Stimulated activated CD4-positive, alpha-beta T cell treated with anti-CD3 and anti-CD28 coated beads, Interleukin-12 subunit alpha, Interleukin-12 subunit beta, amount 100 ng/mL, for 4 hours (primary cell): ENCODE results near the gene CRELD1.
"Not testable (repeated sequence)": the region's sequence is repeated elsewhere in the genome, so short reads cannot be mapped to it uniquely, and the experiment has no call there.

Experiments
- DNase-seq: peaks from one replicate; pipeline ENCODE4 v3.0.0-alpha.2; 2020

The CRELD1 gene

GRCh38 chr3:9937486-9938238 is 4.0 kb downstream of the CRELD1 start:
- DNase-seq: no peak

DNA sequence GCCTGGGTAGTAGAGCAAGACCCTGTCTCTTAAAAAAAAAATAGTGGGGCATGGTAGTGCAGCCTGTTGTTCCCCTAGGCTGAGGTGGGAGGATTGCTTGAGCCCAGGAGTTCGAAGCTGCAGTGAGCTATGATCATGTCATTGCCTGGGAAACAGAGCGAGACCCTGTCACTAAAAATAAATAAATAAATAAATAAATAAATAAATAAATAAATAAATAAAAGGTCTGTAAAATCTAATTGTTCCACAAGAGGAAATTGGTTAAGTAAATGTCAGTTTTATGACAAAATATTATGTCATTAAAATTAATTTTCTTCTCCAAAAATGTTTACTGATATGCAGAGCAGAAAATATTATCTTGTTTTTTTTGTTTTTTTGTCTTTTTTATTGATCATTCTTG is 5.3 kb downstream of the CRELD1 start:
- DNase-seq: no peak

DNA sequence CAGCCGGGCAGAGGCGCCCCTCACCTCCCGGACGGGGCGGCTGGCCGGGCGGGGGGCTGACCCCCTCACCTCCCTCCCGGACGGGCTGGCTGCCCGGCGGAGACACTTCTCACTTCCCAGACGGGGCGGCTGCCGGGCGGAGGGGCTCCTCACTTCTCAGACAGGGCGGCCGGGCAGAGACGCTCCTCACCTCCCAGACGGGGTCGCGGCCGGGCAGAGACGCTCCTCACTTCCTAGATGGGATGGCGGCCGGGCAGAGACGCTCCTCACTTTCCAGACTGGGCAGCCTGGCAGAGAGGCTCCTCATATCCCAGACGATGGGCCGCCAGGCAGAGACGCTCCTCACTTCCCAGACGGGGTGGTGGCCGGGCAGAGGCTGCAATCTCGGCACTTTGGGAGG is 6.3 kb downstream of the CRELD1 start:
- DNase-seq: not testable (repeated sequence)

DNA sequence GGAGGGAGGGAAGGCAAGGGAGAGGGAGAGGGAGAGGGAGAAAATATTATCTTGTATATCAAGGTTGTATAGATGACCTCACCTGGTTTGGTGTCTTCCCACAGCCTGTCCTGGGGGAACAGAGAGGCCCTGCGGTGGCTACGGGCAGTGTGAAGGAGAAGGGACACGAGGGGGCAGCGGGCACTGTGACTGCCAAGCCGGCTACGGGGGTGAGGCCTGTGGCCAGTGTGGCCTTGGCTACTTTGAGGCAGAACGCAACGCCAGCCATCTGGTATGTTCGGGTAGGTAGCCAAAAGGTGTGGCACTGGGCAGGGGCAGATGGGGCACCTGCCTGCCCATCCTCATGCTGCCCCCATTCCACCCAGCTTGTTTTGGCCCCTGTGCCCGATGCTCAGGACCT is 7.1 kb downstream of the CRELD1 start:
- DNase-seq: no peak

GRCh38 chr3:9942164-9942563 is 8.5 kb downstream of the CRELD1 start:
- no peak for DNase-seq

DNA sequence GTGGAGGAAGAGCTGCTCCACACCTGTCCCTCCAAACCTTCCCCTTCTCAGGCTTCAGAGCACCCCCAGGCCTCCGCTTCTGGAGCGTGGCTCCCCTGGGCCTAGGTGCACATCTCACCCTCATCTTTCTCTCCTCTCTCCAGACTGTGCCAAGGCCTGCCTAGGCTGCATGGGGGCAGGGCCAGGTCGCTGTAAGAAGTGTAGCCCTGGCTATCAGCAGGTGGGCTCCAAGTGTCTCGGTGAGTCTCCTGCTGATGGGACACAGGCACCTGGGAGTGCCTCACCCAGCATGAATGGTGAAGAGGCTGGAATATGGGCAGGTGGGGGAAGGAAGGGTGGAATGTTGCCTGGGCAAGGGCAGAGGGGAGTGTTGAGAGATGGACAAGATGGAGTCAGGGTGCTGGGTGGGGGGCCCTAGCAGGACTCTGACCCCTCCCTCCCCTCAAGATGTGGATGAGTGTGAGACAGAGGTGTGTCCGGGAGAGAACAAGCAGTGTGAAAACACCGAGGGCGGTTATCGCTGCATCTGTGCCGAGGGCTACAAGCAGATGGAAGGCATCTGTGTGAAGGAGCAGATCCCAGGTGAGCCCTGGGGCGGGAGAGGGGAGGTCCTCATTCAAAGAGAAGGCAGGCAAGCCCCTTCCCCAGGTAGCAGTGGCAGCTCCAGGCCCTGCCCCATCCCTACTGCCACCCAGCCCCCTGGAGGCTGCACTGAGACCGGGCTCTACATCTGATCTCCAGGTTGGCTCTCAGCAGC is 9.5 kb downstream of the CRELD1 start:
- DNase-seq: no peak

- no peak for DNase-seq
Observed at GRCh38 chr3:9944271-9944670, 10.6 kb downstream of the CRELD1 start.

- DNase-seq: no peak
Observed at GRCh38 chr3:9945358-9945757, 11.7 kb downstream of the CRELD1 start.

GRCh38 chr3:9946112-9947024 is 12.7 kb downstream of the CRELD1 start:
- DNase-seq: peak; percentile 72

DNA sequence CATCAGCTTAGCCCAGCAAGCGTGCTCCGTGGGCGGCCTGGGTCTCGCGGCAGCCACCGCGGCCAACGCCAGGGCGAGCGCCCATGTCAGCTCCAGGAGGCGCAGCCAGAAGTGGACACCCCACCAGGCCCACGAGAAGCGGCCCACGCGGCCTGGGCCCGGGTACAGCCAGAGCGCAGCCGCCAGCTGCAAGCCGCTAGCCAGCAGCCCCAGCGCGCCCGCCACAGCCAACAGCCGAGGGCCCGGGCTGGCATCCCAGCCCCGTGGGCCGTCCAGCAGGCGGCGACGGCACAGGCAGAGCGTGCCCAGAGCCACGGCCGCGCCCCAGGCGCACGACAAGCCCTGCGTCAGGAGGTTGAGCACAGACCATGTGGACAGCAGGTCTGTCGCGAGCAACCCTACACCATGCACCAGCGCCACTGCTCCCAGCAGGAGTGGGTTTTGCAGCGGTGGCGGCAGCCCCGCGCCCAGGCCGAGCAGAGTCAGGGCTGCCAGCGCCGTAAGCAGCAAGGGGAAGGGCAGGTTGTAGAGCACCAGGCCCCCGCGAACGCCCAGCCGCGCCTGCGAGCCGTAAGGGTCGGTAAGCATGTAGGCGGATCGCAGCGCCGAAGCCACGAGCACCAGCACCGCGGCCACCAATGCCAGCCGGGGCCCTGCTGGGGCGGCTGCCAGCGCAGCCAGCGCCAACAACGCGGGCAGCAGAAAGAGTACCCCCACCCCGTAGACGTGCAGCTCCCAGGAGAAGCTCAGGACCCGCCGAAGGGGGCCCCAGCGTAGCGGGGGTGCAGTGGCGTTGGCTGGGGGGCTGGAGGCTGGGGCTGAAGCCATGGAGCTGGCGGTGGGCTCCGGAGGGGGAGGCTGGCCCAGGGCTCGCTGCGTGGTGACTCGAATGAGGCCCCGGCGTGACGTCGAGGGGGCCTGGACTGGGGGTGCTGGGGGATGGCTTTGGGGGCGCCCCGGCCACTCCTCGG is 13.7 kb downstream of the CRELD1 start:
- DNase-seq: no peak

DNA sequence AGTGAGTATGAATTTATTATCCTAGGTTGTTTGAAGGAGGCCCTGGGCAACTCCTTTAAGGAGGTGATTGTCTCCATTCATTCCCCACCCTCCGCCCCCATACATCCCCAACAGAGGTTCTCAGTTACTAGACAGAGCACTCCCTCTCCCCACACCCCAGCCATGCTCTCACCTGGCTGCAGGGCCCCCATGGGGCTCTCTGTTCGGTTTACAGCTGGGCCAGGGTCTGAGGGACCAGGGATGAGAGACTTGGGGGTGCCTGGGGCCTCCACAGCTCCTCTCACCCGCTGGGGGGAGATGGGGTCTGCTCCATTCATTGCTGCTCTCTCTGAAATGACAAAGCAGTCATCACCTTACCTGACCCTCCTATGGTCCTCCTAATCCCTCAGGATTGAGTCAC is 15.0 kb downstream of the CRELD1 start:
- DNase-seq: no peak

DNA sequence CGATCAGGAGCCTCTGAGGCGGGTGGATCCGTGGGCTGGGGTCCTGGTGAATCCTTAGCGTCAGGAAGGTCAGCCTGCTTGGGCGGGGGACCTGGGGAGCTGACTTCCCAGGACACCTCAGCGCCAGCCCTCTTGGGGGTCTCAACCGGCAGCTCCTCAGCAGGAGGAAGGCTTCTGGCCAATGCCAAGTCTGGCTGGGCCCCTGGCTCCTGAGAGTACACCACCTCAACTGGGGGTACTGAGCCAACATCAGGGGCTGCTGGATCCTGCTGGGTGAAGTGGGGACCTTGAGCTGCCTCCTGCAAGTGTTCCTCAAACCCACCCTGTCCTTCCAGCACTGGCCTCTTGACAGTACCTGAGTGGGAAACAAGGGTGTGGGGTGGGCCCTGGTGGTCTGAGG is 15.5 kb downstream of the CRELD1 start:
- DNase-seq: no peak

- no peak for DNase-seq
Observed at GRCh38 chr3:9949626-9950025, 16.0 kb downstream of the CRELD1 start.

- DNase-seq: peak; percentile 13
Observed at GRCh38 chr3:9951126-9951525, 17.5 kb downstream of the CRELD1 start.

GRCh38 chr3:9951598-9951961 is 17.9 kb downstream of the CRELD1 start:
- no peak for DNase-seq

DNA sequence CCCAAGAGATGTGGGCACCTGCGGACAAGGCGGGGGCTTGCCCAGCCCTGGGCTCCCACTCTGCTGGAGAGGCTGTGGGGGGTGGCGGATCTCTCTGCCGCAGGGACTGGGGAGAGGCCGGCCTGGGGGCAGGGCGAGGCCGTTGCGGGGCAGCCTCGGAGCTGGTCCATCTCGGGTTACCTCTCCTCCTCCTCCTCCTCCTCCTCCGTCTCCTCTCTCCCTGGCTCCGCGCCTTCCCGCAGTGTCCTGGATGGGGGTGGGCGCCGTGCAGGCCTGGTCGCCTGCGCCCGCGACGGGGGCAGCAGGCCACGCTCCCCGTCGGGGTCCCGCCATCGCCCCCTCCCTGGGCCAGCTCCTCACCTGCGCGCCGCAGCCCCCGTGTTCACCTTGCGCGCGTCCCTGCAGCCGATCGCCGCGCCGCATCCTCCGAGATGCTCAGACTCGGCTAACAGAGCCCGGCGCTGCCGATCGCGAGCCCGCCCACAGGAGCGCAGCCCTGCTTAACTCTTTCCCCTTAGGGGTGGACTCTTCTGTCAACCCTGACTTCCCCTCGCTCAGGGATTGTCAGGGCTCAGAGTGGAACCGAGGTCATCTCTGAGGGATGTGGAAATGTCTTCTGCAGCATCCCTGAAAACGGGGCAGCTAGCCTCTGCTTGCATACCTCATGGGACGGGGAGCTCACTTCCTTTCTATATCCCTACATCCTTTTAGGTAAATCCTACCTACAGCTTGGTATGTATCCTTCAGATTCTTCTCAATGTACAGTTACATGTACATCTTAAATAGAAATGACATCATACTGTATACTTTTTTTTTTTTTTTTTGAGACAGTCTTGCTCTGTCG is 18.6 kb downstream of the CRELD1 start, which contains the start of gene PRRT3:
TSS of gene PRRT3 (minus strand) at position 447 of the 844 bp plus-strand sequence. CDS start 2,293 bp downstream, outside the sequence.
- DNase-seq: peak; percentile 63

- DNase-seq: no peak
Observed at GRCh38 chr3:9955067-9955502, 21.5 kb downstream of the CRELD1 start.

DNA sequence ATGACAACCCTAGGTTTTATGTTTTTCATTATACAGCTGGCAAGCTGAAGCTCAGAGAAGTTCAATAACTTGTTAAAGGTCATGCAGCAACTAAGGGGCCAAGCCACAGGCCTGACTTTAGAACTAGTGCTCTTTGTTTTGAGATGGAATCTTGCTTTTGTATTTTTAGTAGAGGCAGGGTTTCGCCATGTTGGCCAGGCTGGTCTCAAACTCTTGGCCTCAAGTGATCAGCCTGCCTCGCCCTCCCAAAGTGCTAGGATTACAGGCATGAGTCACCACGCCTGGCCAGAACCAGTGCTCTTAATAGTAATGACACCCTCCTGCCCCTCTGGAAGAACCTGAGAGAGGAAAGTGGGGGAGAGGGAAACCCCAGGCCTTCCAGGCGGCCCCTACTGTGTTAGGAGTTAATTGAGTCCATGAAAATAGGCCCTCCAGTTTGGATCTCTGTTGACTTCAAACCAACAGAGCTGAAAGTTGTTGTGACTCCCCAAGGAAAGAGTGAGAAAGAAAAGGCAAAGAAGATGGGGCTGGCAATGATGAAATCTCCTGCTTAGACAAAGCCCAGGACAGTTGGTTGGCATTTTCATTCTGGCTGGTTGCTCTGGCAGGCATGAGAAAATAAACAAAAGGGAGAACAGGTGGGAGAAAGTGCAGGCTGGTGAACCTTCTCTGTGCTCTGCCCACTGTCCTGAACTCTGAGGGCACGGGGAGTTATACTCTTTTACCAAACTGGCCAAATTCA is 22.1 kb downstream of the CRELD1 start:
- DNase-seq: no peak

- no peak for DNase-seq
Observed at GRCh38 chr3:9957214-9957613, 23.6 kb downstream of the CRELD1 start.

GRCh38 chr3:9965200-9965875 is 31.7 kb downstream of the CRELD1 start:
- no peak for DNase-seq
